Measurements from ENCODE around the gene ACOX1. TPM values are rescaled to one million over a fixed set of nuclear protein-coding genes. Genes with fewer than 3 reads are reported as not detected.

ACOX1 gene
- total RNA-seq, 1 experiment from 2014 or later, result 50.2 TPM

DNA sequence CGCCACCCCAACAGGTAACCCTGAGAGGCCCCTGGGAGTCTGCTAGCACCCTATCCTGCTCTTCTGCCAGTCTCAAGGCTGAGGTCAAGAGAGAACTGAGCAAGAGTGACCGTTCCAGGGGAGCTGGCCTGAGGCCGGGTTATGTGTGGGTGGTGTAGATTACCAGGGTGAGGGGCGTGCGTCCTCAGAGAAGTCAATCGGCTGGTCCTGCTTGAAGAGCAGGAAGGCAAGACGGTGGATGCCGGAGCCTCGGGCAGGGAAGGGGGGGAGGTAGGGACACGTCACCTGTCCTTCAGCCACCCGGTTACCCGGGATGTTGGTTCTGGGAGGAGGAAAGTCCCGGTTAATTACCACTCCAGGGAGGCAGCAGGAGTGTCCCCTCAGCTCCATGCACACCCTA, 79.6 kb downstream of the ACOX1 start:
- H3K27me3 ChIP-seq (ENCODE audit: insufficient read depth, low read length), result no peaks in the 10 kb centered on the region
- intact Hi-C loops (cut with micrococcal nuclease), result no loop called here
- H3K9ac ChIP-seq (ENCODE audit: low read length), result no peak overlapping the region
- H4K20me1 ChIP-seq (ENCODE audit: insufficient read depth), result no peaks in the 10 kb centered on the region
- no peak for TF ChIP-seq EZH2 (IDR thresholded peaks at IDR 0.05)
- TF ChIP-seq FOSL1 (IDR thresholded peaks at IDR 0.05; ENCODE audit: low read depth), result no peak
- no peak for TF ChIP-seq EGR1 (IDR thresholded peaks at IDR 0.05; ENCODE audit: low read depth)
- TF ChIP-seq SIN3A (IDR thresholded peaks at IDR 0.05; ENCODE audit: low read depth), result no peak
- no peak for TF ChIP-seq JUND (IDR thresholded peaks at IDR 0.05)
- no peak for TF ChIP-seq ZNF274 (IDR thresholded peaks at IDR 0.05; ENCODE audit: low read depth, low read length)
- no peak for TF ChIP-seq YY1 (IDR thresholded peaks at IDR 0.05; ENCODE audit: extremely low read depth, insufficient replicate concordance, low read depth, low read length)
- no peak for TF ChIP-seq SP1 (IDR thresholded peaks at IDR 0.05; ENCODE audit: low read depth)
- no peak for TF ChIP-seq CBX3 (IDR thresholded peaks at IDR 0.05; ENCODE audit: low read depth)
- no peak for TF ChIP-seq POLR2A (IDR thresholded peaks at IDR 0.05; ENCODE audit: borderline replicate concordance, extremely low read depth, insufficient read depth, insufficient read length)
- no peak for TF ChIP-seq SRF (IDR thresholded peaks at IDR 0.05; ENCODE audit: low read depth)
- no peak overlapping the region for H2AFZ ChIP-seq (ENCODE audit: low read depth, low read length, poor library complexity, severe bottlenecking)
- no peak overlapping the region for H3K27ac ChIP-seq (ENCODE audit: low read depth, low read length)
- H3K4me3 ChIP-seq (replicated peaks in 1 of 2; ENCODE audit: low read depth in 1 of 2, low read length in 2 of 2), result no peak overlapping the region
- ChIA-PET POLR2A (no interaction called here), CTCF (no interaction called here), RAD21 (ENCODE audit: low non-redundant PET in 1 of 2, low total read pairs in 2 of 2, uncharacterized antibody in 2 of 2, unreplicated experiment in 2 of 2) (no interaction called here)
- peaks cover 47% of the 10 kb centered on the region for H3K79me2 ChIP-seq (ENCODE audit: insufficient read depth, low read length)
- H3K9me2 ChIP-seq (ENCODE audit: insufficient read depth), result no peaks in the 10 kb centered on the region
- DNase-seq (ENCODE audit: low read depth, low spot score), result no peak
- no peak for ATAC-seq
- H3K9me3 ChIP-seq (ENCODE audit: control insufficient read depth in 1 of 2, insufficient read depth in 1 of 2, low read depth in 1 of 2, low read length in 2 of 2), result no peaks in the 10 kb centered on the region
- H3K4me2 ChIP-seq (ENCODE audit: low read length), result no peak overlapping the region
- peaks cover 22 to 34% of the 10 kb centered on the region in 2 experiments for H3K4me1 ChIP-seq (ENCODE audit: control insufficient read depth in 1 of 2, insufficient read depth in 2 of 2, low read length in 2 of 2)
- BruUV-seq (replicated peaks), result no TSS peak
- peaks cover 24 to 40% of the 10 kb centered on the region in 2 experiments for H3K36me3 ChIP-seq (ENCODE audit: control insufficient read depth in 1 of 2, insufficient read depth in 2 of 2, low read length in 2 of 2)

DNA sequence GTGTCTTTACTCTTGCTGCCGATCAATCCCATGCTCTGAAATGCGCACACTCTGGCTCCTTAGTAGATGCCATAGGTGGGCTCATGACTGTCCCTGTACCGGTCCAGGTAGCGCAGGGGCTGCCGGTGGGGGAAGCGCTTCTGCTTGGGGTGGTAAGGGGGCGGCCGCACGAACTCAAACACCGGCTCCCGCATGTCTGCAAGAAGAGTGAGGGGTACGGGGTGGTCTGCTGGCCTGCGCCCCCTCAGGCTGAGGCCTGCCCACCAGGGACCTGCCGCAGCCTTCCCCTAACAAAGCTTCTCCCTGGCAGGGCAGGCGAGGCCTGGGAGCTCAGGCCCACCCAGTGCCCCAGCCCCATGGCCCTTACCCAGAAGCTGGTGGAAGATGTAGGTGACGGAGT, 80.2 kb downstream of the ACOX1 start:
- H2AFZ ChIP-seq (ENCODE audit: low read depth, low read length, poor library complexity, severe bottlenecking), result no peak overlapping the region
- BruUV-seq (replicated peaks), result no TSS peak
- no peaks in the 10 kb centered on the region for H3K27me3 ChIP-seq (ENCODE audit: insufficient read depth, low read length)
- H3K36me3 ChIP-seq (ENCODE audit: control insufficient read depth in 1 of 2, insufficient read depth in 2 of 2, low read length in 2 of 2), result peaks cover 24 to 40% of the 10 kb centered on the region in 2 experiments
- no peaks in the 10 kb centered on the region for H4K20me1 ChIP-seq (ENCODE audit: insufficient read depth)
- H3K4me1 ChIP-seq (ENCODE audit: control insufficient read depth in 1 of 2, insufficient read depth in 2 of 2, low read length in 2 of 2), result peaks cover 22 to 36% of the 10 kb centered on the region in 2 experiments
- no peak for DNase-seq (ENCODE audit: low read depth, low spot score)
- no peak overlapping the region for H3K4me2 ChIP-seq (ENCODE audit: low read length)
- no peak overlapping the region for H3K4me3 ChIP-seq (replicated peaks in 1 of 2; ENCODE audit: low read depth in 1 of 2, low read length in 2 of 2)
- ATAC-seq, result no peak
- RAD21 ChIA-PET (ENCODE audit: low non-redundant PET in 1 of 2, low total read pairs in 2 of 2, uncharacterized antibody in 2 of 2, unreplicated experiment in 2 of 2), result no interaction called here
- H3K79me2 ChIP-seq (ENCODE audit: insufficient read depth, low read length), result peaks cover 46% of the 10 kb centered on the region
- CTCF ChIA-PET, result no interaction called here
- H3K9me3 ChIP-seq (ENCODE audit: control insufficient read depth in 1 of 2, insufficient read depth in 1 of 2, low read depth in 1 of 2, low read length in 2 of 2), result no peaks in the 10 kb centered on the region
- H3K9me2 ChIP-seq (ENCODE audit: insufficient read depth), result no peaks in the 10 kb centered on the region
- H3K27ac ChIP-seq (ENCODE audit: low read depth, low read length), result peak overlapping the region; percentile 100; the same call in 1 of the 2 replicates
- POLR2A ChIA-PET, result no interaction called here
- intact Hi-C loops (cut with micrococcal nuclease), result no loop called here
- H3K9ac ChIP-seq (ENCODE audit: low read length), result no peak overlapping the region
- TF ChIP-seq EZH2phosphoT487 (IDR thresholded peaks at IDR 0.05; ENCODE audit: borderline replicate concordance), result no peak
- TF ChIP-seq SRF (IDR thresholded peaks at IDR 0.05; ENCODE audit: low read depth), result no peak
- TF ChIP-seq RAD21 (IDR thresholded peaks at IDR 0.05; ENCODE audit: low read depth), result no peak
- no peak for TF ChIP-seq ZNF274 (IDR thresholded peaks at IDR 0.05; ENCODE audit: low read depth, low read length)
- TF ChIP-seq, protein P1, sequence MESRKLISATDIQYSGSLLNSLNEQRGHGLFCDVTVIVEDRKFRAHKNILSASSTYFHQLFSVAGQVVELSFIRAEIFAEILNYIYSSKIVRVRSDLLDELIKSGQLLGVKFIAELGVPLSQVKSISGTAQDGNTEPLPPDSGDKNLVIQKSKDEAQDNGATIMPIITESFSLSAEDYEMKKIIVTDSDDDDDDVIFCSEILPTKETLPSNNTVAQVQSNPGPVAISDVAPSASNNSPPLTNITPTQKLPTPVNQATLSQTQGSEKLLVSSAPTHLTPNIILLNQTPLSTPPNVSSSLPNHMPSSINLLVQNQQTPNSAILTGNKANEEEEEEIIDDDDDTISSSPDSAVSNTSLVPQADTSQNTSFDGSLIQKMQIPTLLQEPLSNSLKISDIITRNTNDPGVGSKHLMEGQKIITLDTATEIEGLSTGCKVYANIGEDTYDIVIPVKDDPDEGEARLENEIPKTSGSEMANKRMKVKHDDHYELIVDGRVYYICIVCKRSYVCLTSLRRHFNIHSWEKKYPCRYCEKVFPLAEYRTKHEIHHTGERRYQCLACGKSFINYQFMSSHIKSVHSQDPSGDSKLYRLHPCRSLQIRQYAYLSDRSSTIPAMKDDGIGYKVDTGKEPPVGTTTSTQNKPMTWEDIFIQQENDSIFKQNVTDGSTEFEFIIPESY (IDR thresholded peaks at IDR 0.05; ENCODE audit: extremely low read depth, insufficient replicate concordance, low read length), result no peak
- no peak for TF ChIP-seq SP1 (IDR thresholded peaks at IDR 0.05; ENCODE audit: low read depth)
- TF ChIP-seq ZFX (IDR thresholded peaks at IDR 0.05), result no peak
- TF ChIP-seq POLR2A (IDR thresholded peaks at IDR 0.05; ENCODE audit: borderline replicate concordance, extremely low read depth, insufficient read depth, insufficient read length), result no peak
- no peak for TF ChIP-seq EZH2 (IDR thresholded peaks at IDR 0.05)
- TF ChIP-seq, protein P2, sequence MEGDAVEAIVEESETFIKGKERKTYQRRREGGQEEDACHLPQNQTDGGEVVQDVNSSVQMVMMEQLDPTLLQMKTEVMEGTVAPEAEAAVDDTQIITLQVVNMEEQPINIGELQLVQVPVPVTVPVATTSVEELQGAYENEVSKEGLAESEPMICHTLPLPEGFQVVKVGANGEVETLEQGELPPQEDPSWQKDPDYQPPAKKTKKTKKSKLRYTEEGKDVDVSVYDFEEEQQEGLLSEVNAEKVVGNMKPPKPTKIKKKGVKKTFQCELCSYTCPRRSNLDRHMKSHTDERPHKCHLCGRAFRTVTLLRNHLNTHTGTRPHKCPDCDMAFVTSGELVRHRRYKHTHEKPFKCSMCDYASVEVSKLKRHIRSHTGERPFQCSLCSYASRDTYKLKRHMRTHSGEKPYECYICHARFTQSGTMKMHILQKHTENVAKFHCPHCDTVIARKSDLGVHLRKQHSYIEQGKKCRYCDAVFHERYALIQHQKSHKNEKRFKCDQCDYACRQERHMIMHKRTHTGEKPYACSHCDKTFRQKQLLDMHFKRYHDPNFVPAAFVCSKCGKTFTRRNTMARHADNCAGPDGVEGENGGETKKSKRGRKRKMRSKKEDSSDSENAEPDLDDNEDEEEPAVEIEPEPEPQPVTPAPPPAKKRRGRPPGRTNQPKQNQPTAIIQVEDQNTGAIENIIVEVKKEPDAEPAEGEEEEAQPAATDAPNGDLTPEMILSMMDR (IDR thresholded peaks at IDR 0.05 in 2 of 3, conservative IDR thresholded peaks at IDR 0.05 in 1 of 3; ENCODE audit: borderline replicate concordance in 1 of 3, insufficient read depth in 1 of 3, low read depth in 2 of 3, low read length in 2 of 3), result no peak
- TF ChIP-seq JUND (IDR thresholded peaks at IDR 0.05), result no peak
- TF ChIP-seq CEBPB (IDR thresholded peaks at IDR 0.05; ENCODE audit: low read depth), result no peak
- TF ChIP-seq YY1 (IDR thresholded peaks at IDR 0.05; ENCODE audit: extremely low read depth, insufficient replicate concordance, low read depth, low read length), result no peak
- TF ChIP-seq, protein P3, sequence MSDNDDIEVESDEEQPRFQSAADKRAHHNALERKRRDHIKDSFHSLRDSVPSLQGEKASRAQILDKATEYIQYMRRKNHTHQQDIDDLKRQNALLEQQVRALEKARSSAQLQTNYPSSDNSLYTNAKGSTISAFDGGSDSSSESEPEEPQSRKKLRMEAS (IDR thresholded peaks at IDR 0.05), result no peak

All from HCT116 (cell line).